HepG2 (cell line): ENCODE data around the gene CCL17. TPM values are rescaled to one million over a fixed set of nuclear protein-coding genes. Genes with fewer than 3 reads are reported as not detected.

Experiments used
- CEBPG ChIP-seq: IDR thresholded peaks from 2 replicates; pipeline ENCODE4 v1.6.1; 2016
- CENPX ChIP-seq: sonication (generic); formaldehyde crosslinking; IDR thresholded peaks from 2 replicates; pipeline ENCODE4 v1.9.0; 2021; ENCODE audit warnings: mild to moderate bottlenecking, missing genetic modification reagents, moderate library complexity
- CREM ChIP-seq, 2 experiments: sonication (generic) in 1 of 2; formaldehyde crosslinking in 1 of 2; IDR thresholded peaks; 2 replicates each; pipeline versions ENCODE4 v1.4.0 to v1.6.1; 2016 to 2020; ENCODE audit warnings: antibody characterized with exemption in 1 of 2, mild to moderate bottlenecking in 1 of 2, missing genetic modification reagents in 1 of 2
- GABPB1 ChIP-seq: IDR thresholded peaks from 2 replicates; pipeline ENCODE4 v1.6.1; 2016; ENCODE audit warnings: mild to moderate bottlenecking, missing genetic modification reagents, moderate library complexity, missing compliant biosample characterization
- ISL2 ChIP-seq: sonication (generic); formaldehyde crosslinking; IDR thresholded peaks from 2 replicates; pipeline ENCODE4 v1.5.0; 2020; ENCODE audit warnings: missing genetic modification reagents
- JDP2 ChIP-seq: sonication (generic); formaldehyde crosslinking; IDR thresholded peaks from 2 replicates; pipeline ENCODE4 v1.8.1; 2022; ENCODE audit warnings: missing genetic modification reagents, borderline replicate concordance
- MTA1 ChIP-seq: sonication (generic); formaldehyde crosslinking; IDR thresholded peaks from 2 replicates; pipeline ENCODE4 v1.4.0; 2020; ENCODE audit warnings: missing genetic modification reagents, mild to moderate bottlenecking, borderline replicate concordance
- PHF8 ChIP-seq: sonication (generic); formaldehyde crosslinking; IDR thresholded peaks from 2 replicates; pipeline ENCODE4 v1.5.0; 2020; ENCODE audit warnings: missing genetic modification reagents
- POGZ ChIP-seq: sonication (generic); formaldehyde crosslinking; IDR thresholded peaks from 2 replicates; pipeline ENCODE4 v1.4.0; 2020; ENCODE audit warnings: mild to moderate bottlenecking, missing genetic modification reagents
- PREB ChIP-seq: sonication (generic); formaldehyde crosslinking; IDR thresholded peaks from 2 replicates; pipeline ENCODE4 v1.4.0; 2020; ENCODE audit warnings: missing genetic modification reagents
- RCOR2 ChIP-seq: IDR thresholded peaks from 2 replicates; pipeline ENCODE4 v1.6.1; 2016; ENCODE audit warnings: missing biosample characterization, missing genetic modification reagents
- SKI ChIP-seq: fragments of 450-650 bp; IDR thresholded peaks from one replicate; pipeline ENCODE4 v1.6.1; 2018; ENCODE audit warnings: mild to moderate bottlenecking; ENCODE audit not compliant: partially characterized antibody
- TFDP2 ChIP-seq: sonication (generic); formaldehyde crosslinking; IDR thresholded peaks from 2 replicates; pipeline ENCODE4 v1.4.0; 2020; ENCODE audit warnings: missing genetic modification reagents
- ZBTB4 ChIP-seq: sonication (generic); formaldehyde crosslinking; IDR thresholded peaks from 2 replicates; pipeline ENCODE4 v1.4.0; 2020; ENCODE audit warnings: missing genetic modification reagents, mild to moderate bottlenecking, borderline replicate concordance
- ZFP90 ChIP-seq: sonication (generic); formaldehyde crosslinking; IDR thresholded peaks from 2 replicates; pipeline ENCODE4 v1.8.0; 2022; ENCODE audit warnings: missing genetic modification reagents, mild to moderate bottlenecking, inconsistent platforms, borderline replicate concordance
- ZNF430 ChIP-seq: sonication (generic); formaldehyde crosslinking; IDR thresholded peaks from 2 replicates; pipeline ENCODE4 v1.9.0; 2021; ENCODE audit warnings: mild to moderate bottlenecking, missing genetic modification reagents
- ZNF550 ChIP-seq: sonication (generic); formaldehyde crosslinking; IDR thresholded peaks from 2 replicates; pipeline ENCODE4 v1.4.0; 2020; ENCODE audit warnings: mild to moderate bottlenecking, missing genetic modification reagents, borderline replicate concordance
- ZNF703 ChIP-seq: sonication (generic); formaldehyde crosslinking; IDR thresholded peaks from 2 replicates; pipeline ENCODE4 v1.5.1; 2020; ENCODE audit warnings: missing genetic modification reagents, mild to moderate bottlenecking, moderate library complexity, borderline replicate concordance
- ZNF720 ChIP-seq: sonication (generic); formaldehyde crosslinking; IDR thresholded peaks from 2 replicates; pipeline ENCODE4 v1.4.0; 2020; ENCODE audit warnings: missing genetic modification reagents
- ZNF784 ChIP-seq: sonication (generic); formaldehyde crosslinking; IDR thresholded peaks from 2 replicates; pipeline ENCODE4 v1.5.1; 2020; ENCODE audit warnings: missing genetic modification reagents, mild to moderate bottlenecking, borderline replicate concordance
- ZNF792 ChIP-seq: IDR thresholded peaks from 2 replicates; pipeline ENCODE4 v1.6.1; 2016
- polyA plus RNA-seq, 8 experiments: library from polyadenylated mRNA; depleted of rRNA in 3 of 8; stranded (reverse) in 7 of 8; unstranded in 1 of 8; fragments of >200 nt; fragmentation: Illumina TruSeq in 4 of 8; extraction: Trizol in 4 of 8; gene quantifications; 2 replicates each; pipeline versions ENCODE4 v1.2.1 to v1.2.3, GENCODE V29; 2011 to 2016; ENCODE audit warnings: low read depth in 4 of 8, missing spikeins in 1 of 8, mixed read lengths in 1 of 8; ENCODE audit not compliant: insufficient read depth in 1 of 8
- total RNA-seq, 5 experiments: library from RNA; depleted of rRNA; stranded (reverse); fragments of >200 nt; fragmentation: Illumina TruSeq; extraction: Trizol; gene quantifications; 2 replicates each; pipeline ENCODE4 v1.2.3, GENCODE V29; 2016; ENCODE audit warnings: low read depth in 1 of 5

CCL17 gene
- total and polyA plus RNA-seq, 2 of the 13 experiments (the other 11 are each of a cell fraction or from before 2014, with no cell fraction given): not detected

GRCh38 chr16:57372372-57373116 is 32.0 kb upstream of the CCL17 start, which contains the start of gene CX3CL1 (continued):
- peak; percentile 73 for TF ChIP-seq CREM (IDR thresholded peaks at IDR 0.05)
- no peak; the same call in 1 of the 2 replicates for TF ChIP-seq CREM (CRISPR knock-in tag; IDR thresholded peaks at IDR 0.05)
- no peak for TF ChIP-seq CEBPG (CRISPR knock-in tag)
- TF ChIP-seq PREB (CRISPR knock-in tag): no peak
- TF ChIP-seq ZNF430 (CRISPR knock-in tag): peak; percentile 54; the same call in 1 of the 2 replicates
- TF ChIP-seq MTA1: peak; percentile 98
- no peak; the same call in 1 of the 2 replicates for TF ChIP-seq ZNF720 (CRISPR knock-in tag)
- no peak; the same call in 1 of the 2 replicates for TF ChIP-seq ZNF550 (CRISPR knock-in tag)
- TF ChIP-seq SKI: no peak
- TF ChIP-seq ZNF792: no peak; the same call in 1 of the 2 replicates
- peak; percentile 96; the same call in 1 of the 2 replicates for TF ChIP-seq ZNF703 (CRISPR knock-in tag)
- TF ChIP-seq TFDP2 (CRISPR knock-in tag): peak; percentile 52; the same call in 1 of the 2 replicates
- peak; percentile 81 for TF ChIP-seq PHF8 (CRISPR knock-in tag)
- TF ChIP-seq RCOR2 (CRISPR knock-in tag): peak; percentile 39; the same call in 1 of the 2 replicates
- TF ChIP-seq POGZ: peak; percentile 42; the same call in 1 of the 2 replicates
- TF ChIP-seq ZNF784 (CRISPR knock-in tag): peak; percentile 84; the same call in 1 of the 2 replicates
- TF ChIP-seq ISL2 (CRISPR knock-in tag): peak; percentile 94; the same call in 1 of the 2 replicates
- TF ChIP-seq ZBTB4: peak; percentile 52; the same call in 1 of the 2 replicates
- peak; percentile 58 for TF ChIP-seq GABPB1 (CRISPR knock-in tag)
- no peak for TF ChIP-seq CENPX
- TF ChIP-seq ZFP90 (CRISPR knock-in tag): peak; percentile 84
- peak; percentile 42; the same call in 1 of the 2 replicates for TF ChIP-seq JDP2 (CRISPR knock-in tag)
